T-cell (primary cell): ENCODE data around the gene IRF2BP2. TPM values are rescaled to one million over a fixed set of nuclear protein-coding genes. Genes with fewer than 3 reads are reported as not detected.

Experiments used
- ATAC-seq, 4 experiments: fragments of 200-7000 bp in 3 of 4; fragments of 150-1000 bp in 1 of 4; cut with Tn5 transposase; replicated peaks in 1 of 4; 1 replicate in 3 of 4; 2 replicates in 1 of 4; pipeline ENCODE4 v1.10.0; 2021; ENCODE audit warnings: moderate library complexity in 3 of 4, mild to moderate bottlenecking in 2 of 4, moderate number of reproducible peaks in 1 of 4
- CTCF ChIA-PET, 2 donors: fragments of 300-600 bp; sonication (Branson Sonifier 250); formaldehyde crosslinking; loops; one replicate each; lab custom pipeline; 2022; ENCODE audit warnings: antibody characterized with exemption in 2 of 2; lab: Charles Lee
- POLR2A ChIA-PET, 2 donors: fragments of 300-600 bp; sonication (Branson Sonifier 250); formaldehyde crosslinking; loops; one replicate each; lab custom pipeline; 2022; ENCODE audit warnings: antibody characterized with exemption in 2 of 2; lab: Charles Lee
- DNase-seq, 35 experiments: peaks; one replicate each; pipeline versions ENCODE4 v3.0.0 to v3.0.0-alpha.2; 2013 to 2023
- H3K27ac ChIP-seq: one replicate; pipeline ENCODE4 v1.5.1; 2013; ENCODE audit warnings: low read length
- H3K27me3 ChIP-seq, 2 experiments: replicated peaks in 1 of 2; 1 replicate in 1 of 2; 2 replicates in 1 of 2; pipeline versions ENCODE4 v1.6.1 to v1.7.0; 2013; ENCODE audit warnings: low read length in 1 of 2, mixed read lengths in 1 of 2; ENCODE audit not compliant: control insufficient read depth in 2 of 2, insufficient read depth in 2 of 2; ENCODE audit errors: extremely low read depth in 1 of 2
- H3K36me3 ChIP-seq, 2 donors: 1 replicate in 1 of 2; 2 replicates in 1 of 2; pipeline versions ENCODE4 v1.6.1 to v1.7.0; 2013; ENCODE audit warnings: low read length in 1 of 2; ENCODE audit not compliant: control insufficient read depth in 2 of 2, insufficient read depth in 1 of 2; ENCODE audit errors: extremely low read depth in 1 of 2
- H3K4me1 ChIP-seq, 2 experiments: 1 replicate in 1 of 2; 2 replicates in 1 of 2; pipeline versions ENCODE4 v1.6.1 to v1.7.0; 2013; ENCODE audit warnings: low read length in 2 of 2, mixed read lengths in 1 of 2; ENCODE audit not compliant: insufficient read depth in 2 of 2, control insufficient read depth in 1 of 2; ENCODE audit errors: extremely low read depth in 1 of 2
- H3K4me3 ChIP-seq, 2 donors: 1 replicate in 1 of 2; 2 replicates in 1 of 2; pipeline versions ENCODE4 v1.5.1 to v1.7.0; 2013; ENCODE audit warnings: mild to moderate bottlenecking in 2 of 2, low read length in 1 of 2, moderate library complexity in 1 of 2; ENCODE audit not compliant: control insufficient read depth in 1 of 2; ENCODE audit errors: extremely low read depth in 1 of 2
- H3K9me3 ChIP-seq: 2 replicates; pipeline ENCODE4 v1.7.0; 2013
- H3K27ac Mint-ChIP-seq, 2 donors: one replicate each; pipeline ENCODE4 v1.8.0; 2020 to 2021; ENCODE audit warnings: mild to moderate bottlenecking in 2 of 2, mixed read lengths in 2 of 2
- H3K27me3 Mint-ChIP-seq, 2 donors: one replicate each; pipeline ENCODE4 v1.8.0; 2021 to 2022; ENCODE audit warnings: mixed read lengths in 2 of 2
- H3K36me3 Mint-ChIP-seq: one replicate; pipeline ENCODE4 v1.8.0; 2021; ENCODE audit warnings: mixed read lengths
- H3K4me1 Mint-ChIP-seq, 3 donors: one replicate each; pipeline ENCODE4 v1.8.0; 2020 to 2022; ENCODE audit warnings: mixed read lengths in 3 of 3, mild to moderate bottlenecking in 1 of 3
- H3K4me3 Mint-ChIP-seq, 3 donors: one replicate each; pipeline ENCODE4 v1.8.0; 2020 to 2022; ENCODE audit warnings: mild to moderate bottlenecking in 3 of 3, mixed read lengths in 3 of 3, moderate library complexity in 3 of 3
- H3K9me3 Mint-ChIP-seq, 3 donors: one replicate each; pipeline ENCODE4 v1.8.0; 2020 to 2022; ENCODE audit warnings: mixed read lengths in 3 of 3
- WGBS: methylation state at CpG from one replicate; pipeline ENCODE4 v1.1.5; 2013; ENCODE audit warnings: missing lambda C conversion rate; ENCODE audit not compliant: insufficient coverage; 5-methylcytosine and 5-hydroxymethylcytosine counted together
- total RNA-seq, 35 experiments: library from RNA in 6 of 35; stranded (reverse) in 6 of 35; fragments of 120-200 nt in 1 of 35; gene quantifications; one replicate each; pipeline versions ENCODE4 v1.2.1 to v1.2.4 and lab custom pipeline; 2013 to 2026

Gene IRF2BP2
- total RNA-seq, 5 donors from 2014 or later (not counting 1 experiment from before 2014, with no cell fraction given): 141 to 406 (median 163) TPM

GRCh38 chr1:234617131-234617985 lies 7.4 kb upstream of the IRF2BP2 start:
- Mint-ChIP-seq H3K27ac (no peak overlapping the region), H3K27me3 (no peaks in the 10 kb centered on the region), H3K36me3 (no peaks in the 10 kb centered on the region), H3K9me3 (no peaks in the 10 kb centered on the region), H3K4me1 (peaks cover 17 to 28% (median 22%) of the 10 kb centered on the region in 3 donors), H3K4me3 (no peak overlapping the region)
- H3K27me3 ChIP-seq: no peaks in the 10 kb centered on the region
- H3K9me3 ChIP-seq: no peaks in the 10 kb centered on the region
- DNase-seq (no peak), ATAC-seq (no peak)
- no peaks in the 10 kb centered on the region for H3K36me3 ChIP-seq
- H3K4me1 ChIP-seq: peaks cover 13 to 29% of the 10 kb centered on the region in 2 experiments
- CTCF ChIA-PET: interaction anchor here (0.6 to 1.2 kb wide), 2 partner anchors 75 to 76 kb away, joined by 3 read pairs; no protein-coding TSS in a partner anchor
- POLR2A ChIA-PET: interaction anchor here in 1 of 2 donors (0.9 kb wide), 1 partner anchor 107 kb away, joined by 4 read pairs; no protein-coding TSS in a partner anchor
- WGBS: 90% methylated on average over 4 of the region's 14 CpGs
- H3K27ac ChIP-seq: no peak overlapping the region
- no peak overlapping the region for H3K4me3 ChIP-seq

GRCh38 chr1:234616644-234617043 lies 6.7 kb upstream of the IRF2BP2 start:
- Mint-ChIP-seq H3K27ac (no peak overlapping the region), H3K9me3 (no peaks in the 10 kb centered on the region), H3K27me3 (no peaks in the 10 kb centered on the region), H3K36me3 (no peaks in the 10 kb centered on the region), H3K4me3 (no peak overlapping the region), H3K4me1 (peaks cover 24 to 35% (median 30%) of the 10 kb centered on the region in 3 donors)
- H3K27ac ChIP-seq: no peak overlapping the region
- H3K36me3 ChIP-seq: no peaks in the 10 kb centered on the region
- no peaks in the 10 kb centered on the region for H3K27me3 ChIP-seq
- no peaks in the 10 kb centered on the region for H3K9me3 ChIP-seq
- DNase-seq (no peak), ATAC-seq (no peak)
- POLR2A ChIA-PET: interaction anchor here (0.6 to 0.9 kb wide), 2 partner anchors 108 to 263 kb away, joined by 4 to 9 read pairs; no protein-coding TSS in a partner anchor
- no peak overlapping the region for H3K4me3 ChIP-seq
- H3K4me1 ChIP-seq: peaks cover 20 to 36% of the 10 kb centered on the region in 2 experiments
- CTCF ChIA-PET: interaction anchor here (0.6 to 1.2 kb wide), 2 partner anchors 76 kb away, joined by 3 read pairs; no protein-coding TSS in a partner anchor
- WGBS: 37% methylated on average over 2 of the region's 2 CpGs

GRCh38 chr1:234614081-234614489 lies 4.1 kb upstream of the IRF2BP2 start:
- Mint-ChIP-seq H3K4me1 (peaks cover 29 to 41% (median 35%) of the 10 kb centered on the region in 3 donors), H3K9me3 (no peaks in the 10 kb centered on the region), H3K27me3 (no peaks in the 10 kb centered on the region), H3K4me3 (peak overlapping the region in 1 of 3 donors; percentile 83), H3K36me3 (no peaks in the 10 kb centered on the region), H3K27ac (peak overlapping the region; percentile 100)
- peak overlapping the region; percentile 98 for H3K27ac ChIP-seq
- no peak overlapping the region for H3K4me3 ChIP-seq
- POLR2A ChIA-PET: interaction anchor here (2.9 to 5.8 kb wide), 3 partner anchors 13 to 110 kb away, joined by 39 to 150 read pairs (median 117); no protein-coding TSS in a partner anchor
- no peaks in the 10 kb centered on the region for H3K36me3 ChIP-seq
- H3K4me1 ChIP-seq: peaks cover 31 to 38% of the 10 kb centered on the region in 2 experiments
- DNase-seq: no peak
- H3K9me3 ChIP-seq: no peaks in the 10 kb centered on the region
- no peaks in the 10 kb centered on the region for H3K27me3 ChIP-seq
- CTCF ChIA-PET: interaction anchor here in 1 of 2 donors (1.0 to 3.3 kb wide), 2 partner anchors 110 to 802 kb away, joined by 3 to 27 read pairs; no protein-coding TSS in a partner anchor
- no CpG with 5 or more reads among the region's 2 CpGs for WGBS
- no peak for ATAC-seq

- ChIA-PET POLR2A (interaction anchor here (0.5 to 5.8 kb wide), 19 partner anchors 9 to 1141 kb away, joined by 3 to 150 read pairs (median 6); no protein-coding TSS in a partner anchor), CTCF (interaction anchor here (0.6 to 5.3 kb wide), 10 partner anchors 14 to 1169 kb away, joined by 3 to 55 read pairs (median 4); no protein-coding TSS in a partner anchor)
- Histone ChIP-seq H3K27me3 (no peaks in the 10 kb centered on the region), H3K9me3 (no peaks in the 10 kb centered on the region), H3K4me1 (peaks cover 31 to 38% of the 10 kb centered on the region in 2 experiments), H3K36me3 (no peaks in the 10 kb centered on the region), H3K4me3 (peak overlapping the region; percentile 26 to 84), H3K27ac (peak overlapping the region; percentile 98)
- peak overlapping the region; percentile 83 to 86 (median 84) for H3K4me3 Mint-ChIP-seq
- H3K27me3 Mint-ChIP-seq: no peaks in the 10 kb centered on the region
- H3K4me1 Mint-ChIP-seq: peaks cover 29 to 42% (median 35%) of the 10 kb centered on the region in 3 donors
- H3K9me3 Mint-ChIP-seq: no peaks in the 10 kb centered on the region
- DNase-seq (peak in 4 of 35 experiments; percentile 11 to 47 (median 17)), ATAC-seq (no peak)
- WGBS: 37% methylated on average over 7 of the region's 12 CpGs
- H3K27ac Mint-ChIP-seq: peak overlapping the region; percentile 100
- H3K36me3 Mint-ChIP-seq: peaks cover under 1% of the 10 kb centered on the region
Measured at GRCh38 chr1:234613128-234613875, 3.3 kb upstream of the IRF2BP2 start.

GRCh38 chr1:234612352-234613127 lies 2.6 kb upstream of the IRF2BP2 start:
- peaks cover 34 to 49% (median 40%) of the 10 kb centered on the region in 3 donors for H3K4me1 Mint-ChIP-seq
- POLR2A ChIA-PET: interaction anchor here (0.5 to 5.8 kb wide), 26 partner anchors 8 to 1142 kb away, joined by 3 to 150 read pairs (median 4); no protein-coding TSS in a partner anchor

More at GRCh38 chr1:234612352-234613127, 2.6 kb upstream of the IRF2BP2 start:
- Mint-ChIP-seq H3K27ac (peak overlapping the region; percentile 100), H3K27me3 (no peaks in the 10 kb centered on the region), H3K36me3 (peaks cover 8% of the 10 kb centered on the region), H3K4me3 (peak overlapping the region; percentile 83 to 86 (median 84)), H3K9me3 (no peaks in the 10 kb centered on the region)
- peaks cover 0 to 2% of the 10 kb centered on the region in 2 donors for H3K36me3 ChIP-seq
- H3K27ac ChIP-seq: peak overlapping the region; percentile 98
- CTCF ChIA-PET: interaction anchor here (0.6 to 5.3 kb wide), 11 partner anchors 13 to 1170 kb away, joined by 3 to 55 read pairs (median 4); no protein-coding TSS in a partner anchor
- H3K4me1 ChIP-seq: peaks cover 36 to 38% of the 10 kb centered on the region in 2 experiments
- WGBS: 5% methylated on average over 12 of the region's 20 CpGs
- peak overlapping the region; percentile 26 to 84 for H3K4me3 ChIP-seq
- peak; percentile 44 to 92 (median 81) for DNase-seq
- H3K27me3 ChIP-seq: no peaks in the 10 kb centered on the region
- peak; percentile 13 to 40 (median 18) for ATAC-seq
- no peaks in the 10 kb centered on the region for H3K9me3 ChIP-seq
